SH-SY5Y (cell line): ENCODE results near the gene TCP10L.

Experiments used
- GATA2 ChIP-seq: IDR thresholded peaks from 2 replicates; pipeline ENCODE4 v1.6.1; 2011; ENCODE audit warnings: mild to moderate bottlenecking, low read depth, low read length
- GATA3 ChIP-seq: IDR thresholded peaks from 2 replicates; pipeline ENCODE4 v1.6.1; 2011; ENCODE audit warnings: low read depth, mild to moderate bottlenecking, low read length, moderate library complexity

DNA sequence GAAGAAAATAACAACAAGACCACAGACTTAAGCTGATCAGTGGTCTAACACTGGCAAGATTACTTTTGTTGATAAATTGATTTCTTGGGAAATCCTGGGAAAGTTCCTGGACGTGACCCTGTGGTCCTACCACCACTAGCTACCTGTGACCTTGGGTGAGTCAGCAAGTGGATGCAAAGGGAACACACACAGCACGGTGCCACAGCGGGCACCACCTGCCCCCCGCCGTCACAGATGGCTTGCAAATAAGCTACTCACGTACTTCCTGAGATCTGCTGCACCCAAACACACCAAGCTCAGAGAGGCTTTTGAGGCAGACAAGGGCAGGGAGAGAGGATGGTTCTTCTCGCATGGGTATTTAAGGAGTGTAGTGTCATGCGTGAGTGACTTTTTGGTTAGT, 14.2 kb upstream of the TCP10L start:
- TF ChIP-seq GATA2 (no peak), GATA3 (no peak)
